ENCODE measurements around the gene PHC3.

The PHC3 gene

DNA sequence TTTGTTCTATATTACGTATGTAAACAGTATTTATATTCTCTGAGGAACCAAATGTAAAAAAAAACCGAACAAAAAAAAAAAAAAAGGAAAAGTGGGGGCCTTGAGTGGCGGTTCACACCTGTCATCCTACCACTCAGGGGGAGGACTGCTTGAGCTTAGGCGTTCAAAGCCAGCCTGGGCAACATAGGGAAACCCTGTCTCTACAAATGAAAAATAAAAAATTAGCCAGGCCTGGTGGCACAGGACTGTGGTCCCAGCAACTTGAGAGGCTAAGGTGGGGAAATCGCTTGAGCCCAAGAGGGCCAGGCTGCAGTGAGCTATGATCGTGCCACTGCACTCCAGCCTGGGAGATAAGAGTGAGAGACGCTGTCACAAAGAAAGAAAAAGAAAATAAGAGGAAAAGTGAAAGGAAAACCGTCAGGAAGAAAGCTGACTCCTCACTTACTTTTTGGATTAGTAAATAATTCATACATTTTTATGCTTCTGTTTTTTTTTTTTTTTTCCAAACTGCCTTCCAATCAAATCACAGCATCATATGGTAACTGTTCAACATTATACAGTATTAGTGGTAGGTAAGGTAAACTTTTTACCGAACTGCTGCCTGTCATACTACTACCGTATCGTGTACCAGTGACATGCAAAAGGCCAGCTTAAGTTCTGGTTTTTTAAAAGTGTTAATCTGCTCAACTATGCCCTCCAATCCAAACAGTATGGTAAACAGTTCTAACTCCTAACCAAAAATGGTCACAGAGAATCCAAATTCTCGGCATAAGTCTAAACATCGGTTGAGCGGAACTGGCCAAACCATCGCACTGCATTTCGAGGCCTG is 1.2 kb downstream of the PHC3 start:
- DNase-seq = no peak

DNA sequence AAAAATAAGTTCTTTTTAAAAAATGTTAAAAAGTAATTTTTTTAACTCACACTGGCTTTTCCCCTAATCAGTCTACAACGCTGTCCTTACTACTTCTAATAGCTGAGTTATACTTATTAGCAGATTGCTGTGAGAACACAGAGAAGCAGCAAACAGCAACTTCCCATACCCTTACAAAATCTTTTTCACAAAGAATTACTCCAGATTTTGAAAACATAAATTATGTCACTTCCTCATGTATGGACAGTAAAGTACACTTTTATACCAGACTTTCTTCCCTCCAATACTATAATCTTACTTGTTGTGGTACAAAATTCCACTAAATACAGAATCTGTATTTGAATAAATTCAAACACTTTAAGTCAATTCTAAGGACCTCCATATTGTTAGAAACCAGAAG is 2.1 kb downstream of the PHC3 start:
- DNase-seq = no peak

DNA sequence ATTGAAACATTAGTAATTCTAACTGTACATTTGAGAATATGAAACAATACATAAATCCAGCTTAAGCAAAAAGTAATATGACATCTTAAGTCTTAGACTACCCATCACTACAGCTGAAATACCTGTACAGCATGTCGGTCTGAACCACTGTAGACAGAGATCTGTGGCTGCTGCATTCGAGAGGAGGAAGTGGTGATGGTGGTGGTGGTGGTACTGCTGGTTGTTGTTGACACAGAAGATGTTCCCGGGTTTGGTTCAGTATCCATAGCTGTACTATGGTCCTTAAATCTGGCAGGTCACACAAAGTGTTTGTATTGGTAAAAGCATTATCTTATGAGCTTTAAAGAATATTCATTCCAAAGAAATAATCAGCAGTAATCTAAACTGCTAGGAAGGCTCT is 2.9 kb downstream of the PHC3 start:
- no peak for DNase-seq

DNA sequence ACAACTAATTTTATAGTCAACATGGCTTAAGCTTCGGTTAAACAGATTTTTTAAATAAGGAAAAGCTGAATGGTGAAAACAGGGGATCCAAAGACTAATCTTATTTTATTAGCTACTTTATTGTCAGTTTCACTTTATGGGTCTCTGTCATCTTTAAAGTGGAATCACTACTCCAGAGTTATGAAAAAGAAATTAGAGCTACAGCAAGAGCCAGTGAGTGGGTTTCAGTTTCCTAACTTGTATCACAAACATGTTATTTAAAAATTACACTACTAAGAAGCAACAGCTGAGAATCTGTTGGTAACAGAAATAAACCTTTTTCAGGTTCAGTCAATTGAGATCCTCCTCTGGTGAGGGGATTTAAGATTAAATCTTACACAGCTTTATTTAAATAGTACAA is 10.0 kb downstream of the PHC3 start:
- no peak for DNase-seq

- no peak for DNase-seq
Observed at GRCh38 chr3:170164717-170165116, 16.8 kb downstream of the PHC3 start.

- DNase-seq = no peak
Observed at GRCh38 chr3:170163956-170164645, 17.4 kb downstream of the PHC3 start.

- DNase-seq = no peak
Observed at GRCh38 chr3:170162630-170163029, 18.9 kb downstream of the PHC3 start.

- DNase-seq = no peak
Observed at GRCh38 chr3:170162052-170162451, 19.5 kb downstream of the PHC3 start.

DNA sequence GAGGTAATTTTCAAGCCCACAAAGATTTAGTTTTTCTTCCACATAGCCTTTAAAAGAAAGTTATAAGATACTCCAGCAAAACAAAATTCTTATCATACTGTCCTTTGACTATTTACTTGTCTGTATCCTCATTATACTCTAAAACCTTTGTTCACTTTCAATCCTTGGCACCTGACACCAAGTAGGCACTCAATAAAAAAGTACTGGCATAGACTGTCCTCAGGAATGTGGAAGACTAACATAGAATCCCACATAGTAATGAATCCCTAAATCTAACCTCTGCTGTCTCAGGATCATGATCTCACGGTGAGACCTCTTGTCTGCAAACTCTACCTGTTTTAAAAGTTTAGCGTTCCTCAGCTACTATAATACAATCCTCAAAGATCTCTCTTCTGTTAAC is 21.6 kb downstream of the PHC3 start:
- no peak for DNase-seq

GRCh38 chr3:170159459-170159858 is 22.1 kb downstream of the PHC3 start:
- DNase-seq = no peak

DNA sequence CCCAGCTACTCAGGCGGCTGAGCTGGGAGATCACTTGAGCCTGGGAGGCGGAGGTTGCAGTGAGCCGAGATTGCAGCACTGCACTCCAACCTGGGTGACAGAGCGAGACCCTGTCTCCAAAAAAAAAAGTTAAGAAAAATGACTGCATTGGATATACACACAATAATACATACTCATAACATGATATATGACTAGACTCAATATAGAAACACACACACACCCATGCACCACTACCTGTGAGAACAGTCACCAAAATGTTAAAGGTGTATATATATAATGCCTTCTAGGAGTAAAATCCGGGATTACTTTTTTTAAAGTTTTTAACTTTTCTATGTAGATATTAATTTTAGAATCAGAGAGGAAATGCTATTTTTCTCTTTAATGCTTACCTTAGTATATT is 25.9 kb downstream of the PHC3 start:
- no peak for DNase-seq

GRCh38 chr3:170154569-170155143 is 26.9 kb downstream of the PHC3 start:
- DNase-seq = no peak

- no peak for DNase-seq
Observed at GRCh38 chr3:170154084-170154483, 27.4 kb downstream of the PHC3 start.

DNA sequence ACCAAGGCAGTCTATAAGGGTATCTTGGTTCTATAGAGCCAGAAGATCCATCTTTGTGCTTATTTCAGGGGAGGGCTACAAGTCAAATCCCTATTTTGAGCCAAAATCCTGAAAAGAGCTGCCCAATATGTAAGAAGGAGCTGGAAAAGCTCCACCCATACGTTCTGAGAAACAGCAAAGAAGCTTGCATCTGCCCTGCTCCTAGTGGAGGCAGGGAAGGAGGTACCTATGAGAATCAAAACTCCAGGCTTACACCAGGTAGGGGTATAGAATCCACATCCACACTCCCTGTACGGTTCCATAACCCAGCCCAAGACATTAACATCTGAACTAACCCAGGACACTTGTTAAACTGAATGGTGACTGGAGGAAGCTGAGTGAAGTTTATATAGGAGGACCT is 30.0 kb downstream of the PHC3 start:
- DNase-seq = no peak

DNA sequence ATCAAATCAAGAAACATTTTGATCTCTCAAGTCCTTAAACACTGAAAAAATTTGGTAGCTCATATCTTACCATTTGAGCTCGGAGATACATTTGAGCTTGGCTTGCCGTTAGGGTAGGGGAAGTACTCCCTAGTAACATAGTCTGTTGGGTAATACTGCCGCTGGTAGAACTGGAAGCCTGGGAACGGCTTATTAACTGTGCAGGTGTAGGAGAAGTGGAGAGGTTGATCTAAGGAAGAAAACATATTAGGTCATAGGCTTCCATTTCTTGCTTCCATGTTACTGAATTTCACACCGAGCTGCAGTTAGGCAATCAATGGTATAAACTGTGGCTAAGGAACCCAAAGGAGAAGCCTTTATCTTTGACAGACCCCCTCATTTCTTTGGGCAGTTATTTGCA is 32.5 kb downstream of the PHC3 start:
- DNase-seq = no peak

DNA sequence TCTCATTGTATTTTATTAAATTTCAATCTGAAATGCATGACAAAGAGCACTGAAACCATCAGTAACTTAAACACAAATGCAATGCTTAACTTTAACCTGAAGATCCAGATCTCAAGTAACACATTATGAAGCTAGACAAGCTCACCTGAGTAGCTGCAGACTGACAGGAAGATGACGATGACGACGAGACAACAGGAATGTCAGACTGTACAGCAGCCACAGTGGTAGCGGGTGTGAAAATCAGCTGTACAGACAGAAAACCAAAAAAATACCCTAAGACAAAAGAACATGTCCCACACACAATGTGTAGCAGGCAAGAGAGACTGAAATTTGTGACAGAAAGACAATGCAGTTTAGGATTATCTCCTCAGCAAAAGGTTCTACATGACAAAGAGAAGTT is 36.3 kb downstream of the PHC3 start:
- no peak for DNase-seq

GRCh38 chr3:170144437-170144843 is 37.1 kb downstream of the PHC3 start:
- no peak for DNase-seq

GRCh38 chr3:170142373-170142772 is 39.2 kb downstream of the PHC3 start:
- DNase-seq = no peak

DNA sequence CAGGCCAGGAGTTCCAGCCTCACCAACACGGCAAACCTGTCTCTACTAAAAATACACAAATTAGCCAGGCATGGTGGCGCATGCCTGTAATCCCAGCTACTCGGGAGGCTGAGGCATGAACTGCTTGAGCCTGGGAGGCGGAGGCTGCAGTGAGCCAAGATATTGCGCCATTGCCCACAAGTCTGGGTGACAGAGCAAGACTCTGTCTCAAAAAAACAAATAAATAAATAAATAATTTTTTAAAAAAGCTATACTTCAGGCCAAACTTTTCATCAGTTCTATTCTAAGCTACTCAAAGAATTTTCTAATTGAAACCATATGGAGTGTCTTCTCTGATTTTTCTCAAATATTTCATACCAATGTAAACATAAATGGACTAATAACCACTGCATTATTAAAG is 43.5 kb downstream of the PHC3 start:
- no peak for DNase-seq

GRCh38 chr3:170132335-170132734 is 49.2 kb downstream of the PHC3 start:
- no peak for DNase-seq

DNA sequence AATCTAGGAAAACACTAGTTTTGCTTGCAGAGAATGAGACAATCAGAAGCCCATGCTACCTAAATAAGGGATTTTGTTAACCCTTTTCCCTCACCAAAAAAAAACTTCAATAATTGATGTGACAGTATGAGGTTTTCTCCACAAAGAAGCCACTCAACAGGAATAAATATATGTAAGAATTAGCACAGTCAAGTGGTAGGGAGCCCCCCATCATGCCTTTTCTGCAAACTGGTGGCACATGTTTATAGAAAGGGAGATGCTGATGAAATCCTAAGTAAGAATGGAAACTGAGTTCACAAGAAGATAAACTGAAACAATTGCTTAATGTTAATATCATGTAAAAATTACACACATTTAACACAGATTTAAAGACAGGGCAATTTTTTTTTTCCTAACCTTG is 51.0 kb downstream of the PHC3 start:
- DNase-seq = no peak

DNA sequence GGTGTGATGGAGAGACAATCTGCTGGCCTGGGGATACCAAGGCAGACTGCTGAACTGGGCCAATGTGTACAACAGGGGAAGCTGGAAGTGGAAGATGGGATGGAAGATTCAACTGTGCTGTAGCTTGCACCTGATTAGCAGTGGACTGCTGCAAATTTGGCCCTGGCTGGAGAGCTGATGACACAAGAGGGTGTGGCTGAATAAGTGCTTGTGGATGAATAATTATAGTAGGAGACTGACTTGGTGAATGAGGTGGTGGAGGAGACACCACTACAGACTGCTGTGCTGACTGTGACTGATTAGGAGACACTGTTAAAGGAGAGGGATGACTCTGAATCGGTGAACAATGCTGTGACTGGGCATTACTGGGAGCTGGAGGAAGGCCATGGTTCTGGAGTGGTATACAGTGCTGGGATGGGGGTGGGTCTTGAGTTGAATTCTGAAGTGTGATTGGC is 52.5 kb downstream of the PHC3 start:
- DNase-seq = no peak

- DNase-seq = no peak
Observed at GRCh38 chr3:170128259-170128976, 53.1 kb downstream of the PHC3 start.
